ENCODE data around the gene TBX19. TPM values are rescaled to one million over a fixed set of nuclear protein-coding genes. Genes with fewer than 3 reads are reported as not detected.

Gene TBX19
- total and polyA plus RNA-seq, 2 donors (not counting 1 experiment from before 2014, with no cell fraction given), result 6.3 to 7.0 TPM

DNA sequence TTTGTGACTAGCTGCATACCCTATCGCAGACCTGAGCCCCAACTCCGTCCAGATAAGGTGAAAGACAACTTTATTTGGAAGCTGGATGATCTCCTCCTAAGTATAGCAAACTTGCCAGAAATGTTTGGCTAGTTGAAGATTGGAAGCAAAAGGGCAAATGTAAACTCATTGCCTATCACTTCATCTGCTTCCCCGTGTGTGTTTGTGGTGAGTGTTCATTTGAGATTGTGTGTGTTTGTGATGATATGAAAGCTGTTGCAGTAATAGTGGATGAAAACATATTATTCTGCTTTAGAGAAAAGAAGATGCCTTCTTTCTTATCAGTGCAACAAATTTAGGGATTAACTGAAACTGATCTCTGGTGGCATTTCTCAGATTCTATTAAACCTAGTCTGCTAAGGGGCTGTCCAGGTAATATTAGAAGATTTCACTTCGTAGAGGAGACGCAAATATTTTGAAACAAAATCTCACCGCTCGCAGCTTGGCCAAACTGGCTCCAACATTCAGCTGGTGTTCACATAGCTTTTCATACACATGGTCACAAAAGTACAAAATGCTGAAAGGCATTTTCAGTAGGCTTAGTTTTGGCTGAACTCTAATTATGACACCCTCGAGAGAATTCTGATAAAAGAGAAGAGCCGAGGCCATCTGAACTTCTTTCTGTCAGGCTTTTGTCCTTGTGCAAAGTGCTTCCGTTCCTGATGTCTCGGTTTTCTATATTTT, 1.1 kb downstream of the TBX19 start:
- no peak overlapping the region for H3K9ac ChIP-seq (ENCODE audit: low read length)
- 96% methylated on average over 8 of the region's 11 CpGs for WGBS (ENCODE audit: insufficient coverage)
- no peak overlapping the region for H3K4me3 Mint-ChIP-seq
- H3K27me3 ChIP-seq (replicated peaks in 1 of 4; ENCODE audit: control extremely low read depth in 1 of 4, control insufficient read depth in 3 of 4, insufficient read depth in 4 of 4, low read length in 3 of 4), result no peaks in the 10 kb centered on the region
- TF ChIP-seq, protein P1, sequence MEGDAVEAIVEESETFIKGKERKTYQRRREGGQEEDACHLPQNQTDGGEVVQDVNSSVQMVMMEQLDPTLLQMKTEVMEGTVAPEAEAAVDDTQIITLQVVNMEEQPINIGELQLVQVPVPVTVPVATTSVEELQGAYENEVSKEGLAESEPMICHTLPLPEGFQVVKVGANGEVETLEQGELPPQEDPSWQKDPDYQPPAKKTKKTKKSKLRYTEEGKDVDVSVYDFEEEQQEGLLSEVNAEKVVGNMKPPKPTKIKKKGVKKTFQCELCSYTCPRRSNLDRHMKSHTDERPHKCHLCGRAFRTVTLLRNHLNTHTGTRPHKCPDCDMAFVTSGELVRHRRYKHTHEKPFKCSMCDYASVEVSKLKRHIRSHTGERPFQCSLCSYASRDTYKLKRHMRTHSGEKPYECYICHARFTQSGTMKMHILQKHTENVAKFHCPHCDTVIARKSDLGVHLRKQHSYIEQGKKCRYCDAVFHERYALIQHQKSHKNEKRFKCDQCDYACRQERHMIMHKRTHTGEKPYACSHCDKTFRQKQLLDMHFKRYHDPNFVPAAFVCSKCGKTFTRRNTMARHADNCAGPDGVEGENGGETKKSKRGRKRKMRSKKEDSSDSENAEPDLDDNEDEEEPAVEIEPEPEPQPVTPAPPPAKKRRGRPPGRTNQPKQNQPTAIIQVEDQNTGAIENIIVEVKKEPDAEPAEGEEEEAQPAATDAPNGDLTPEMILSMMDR (IDR thresholded peaks at IDR 0.05), result no peak
- TF ChIP-seq EZH2 (IDR thresholded peaks at IDR 0.05; ENCODE audit: borderline replicate concordance, insufficient read depth, low read depth, low read length, poor library complexity, severe bottlenecking), result no peak
- ChIA-PET POLR2A (no interaction called here), CTCF (no interaction called here)
- no peaks in the 10 kb centered on the region for H3K36me3 ChIP-seq (replicated peaks in 1 of 2; ENCODE audit: control extremely low read depth in 1 of 2, control insufficient read depth in 1 of 2, extremely low read depth in 1 of 2, insufficient read depth in 2 of 2, low read length in 1 of 2)
- H3K27ac Mint-ChIP-seq, result no peak overlapping the region
- H3K79me2 ChIP-seq (ENCODE audit: control insufficient read depth, insufficient read depth, low read length), result peaks cover 4% of the 10 kb centered on the region
- no peaks in the 10 kb centered on the region for H3K9me3 ChIP-seq (ENCODE audit: control extremely low read depth in 1 of 3, control insufficient read depth in 2 of 3, insufficient read depth in 1 of 3, low read length in 2 of 3)
- H3K9me3 Mint-ChIP-seq (ENCODE audit: insufficient read depth), result no peaks in the 10 kb centered on the region
- no peaks in the 10 kb centered on the region for H3K4me1 ChIP-seq (ENCODE audit: control insufficient read depth in 2 of 2, insufficient read depth in 2 of 2, low read length in 2 of 2)
- H4K20me1 ChIP-seq (ENCODE audit: control insufficient read depth, insufficient read depth, low read length, poor library complexity, severe bottlenecking), result no peaks in the 10 kb centered on the region
- H3K27me3 Mint-ChIP-seq, result no peaks in the 10 kb centered on the region
- no peak for DNase-seq
- intact Hi-C loops (cut with micrococcal nuclease), result no loop called here
- peaks cover 2% of the 10 kb centered on the region for H3K4me1 Mint-ChIP-seq
- no peak overlapping the region for H3K4me3 ChIP-seq (ENCODE audit: control extremely low read depth in 1 of 5, extremely low read depth in 1 of 5, insufficient read depth in 1 of 5, low read depth in 2 of 5, low read length in 4 of 5)
- H3K4me2 ChIP-seq (replicated peaks; ENCODE audit: low read depth, low read length, poor library complexity, severe bottlenecking), result no peak overlapping the region
- H3K27ac ChIP-seq (ENCODE audit: low read length in 2 of 2), result no peak overlapping the region
- no peak for ATAC-seq (ENCODE audit: low read depth)
- H2AFZ ChIP-seq (ENCODE audit: insufficient read depth, low read depth, low read length, poor library complexity, severe bottlenecking), result no peak overlapping the region

DNA sequence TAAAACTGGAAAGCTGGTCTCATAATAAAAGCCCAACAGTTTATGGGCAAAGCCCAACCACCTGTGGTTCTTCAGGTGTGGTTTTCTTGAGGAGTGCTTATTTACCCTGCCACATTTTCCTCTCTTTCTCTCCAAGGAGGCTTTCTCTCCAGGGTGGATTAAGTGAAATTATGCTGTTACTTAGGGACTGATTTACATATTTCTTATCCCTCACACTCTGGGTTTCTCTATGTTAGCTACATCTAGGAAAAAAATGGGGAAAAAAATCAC, 4.8 kb downstream of the TBX19 start:
- Histone ChIP-seq H3K27ac (ENCODE audit: low read length in 2 of 2) (no peak overlapping the region), H3K36me3 (replicated peaks in 1 of 2; ENCODE audit: control extremely low read depth in 1 of 2, control insufficient read depth in 1 of 2, extremely low read depth in 1 of 2, insufficient read depth in 2 of 2, low read length in 1 of 2) (no peaks in the 10 kb centered on the region), H3K4me2 (replicated peaks; ENCODE audit: low read depth, low read length, poor library complexity, severe bottlenecking) (no peak overlapping the region), H3K9ac (ENCODE audit: low read length) (no peak overlapping the region), H2AFZ (ENCODE audit: insufficient read depth, low read depth, low read length, poor library complexity, severe bottlenecking) (no peak overlapping the region), H3K27me3 (replicated peaks in 1 of 4; ENCODE audit: control extremely low read depth in 1 of 4, control insufficient read depth in 3 of 4, insufficient read depth in 4 of 4, low read length in 3 of 4) (no peaks in the 10 kb centered on the region), H4K20me1 (ENCODE audit: control insufficient read depth, insufficient read depth, low read length, poor library complexity, severe bottlenecking) (no peaks in the 10 kb centered on the region), H3K79me2 (ENCODE audit: control insufficient read depth, insufficient read depth, low read length) (no peaks in the 10 kb centered on the region), H3K9me3 (ENCODE audit: control extremely low read depth in 1 of 3, control insufficient read depth in 2 of 3, insufficient read depth in 1 of 3, low read length in 2 of 3) (no peaks in the 10 kb centered on the region), H3K4me3 (ENCODE audit: control extremely low read depth in 1 of 5, extremely low read depth in 1 of 5, insufficient read depth in 1 of 5, low read depth in 2 of 5, low read length in 4 of 5) (no peak overlapping the region), H3K4me1 (ENCODE audit: control insufficient read depth in 2 of 2, insufficient read depth in 2 of 2, low read length in 2 of 2) (no peaks in the 10 kb centered on the region)
- ChIA-PET POLR2A (interaction anchor here (1.0 kb wide), 1 partner anchor 25 kb away, joined by 6 read pairs; no protein-coding TSS in a partner anchor), CTCF (no interaction called here)
- DNase-seq (no peak), ATAC-seq (ENCODE audit: low read depth) (no peak)
- Mint-ChIP-seq H3K4me1 (peaks cover 4% of the 10 kb centered on the region), H3K27me3 (no peaks in the 10 kb centered on the region), H3K27ac (no peak overlapping the region), H3K9me3 (ENCODE audit: insufficient read depth) (no peaks in the 10 kb centered on the region), H3K4me3 (no peak overlapping the region)
- intact Hi-C loops (cut with micrococcal nuclease), result no loop called here
- TF ChIP-seq, protein P1 (IDR thresholded peaks at IDR 0.05), result no peak
- no peak for TF ChIP-seq EZH2 (IDR thresholded peaks at IDR 0.05; ENCODE audit: borderline replicate concordance, insufficient read depth, low read depth, low read length, poor library complexity, severe bottlenecking)
